Measurements from ENCODE around the gene RBM4.

DNA sequence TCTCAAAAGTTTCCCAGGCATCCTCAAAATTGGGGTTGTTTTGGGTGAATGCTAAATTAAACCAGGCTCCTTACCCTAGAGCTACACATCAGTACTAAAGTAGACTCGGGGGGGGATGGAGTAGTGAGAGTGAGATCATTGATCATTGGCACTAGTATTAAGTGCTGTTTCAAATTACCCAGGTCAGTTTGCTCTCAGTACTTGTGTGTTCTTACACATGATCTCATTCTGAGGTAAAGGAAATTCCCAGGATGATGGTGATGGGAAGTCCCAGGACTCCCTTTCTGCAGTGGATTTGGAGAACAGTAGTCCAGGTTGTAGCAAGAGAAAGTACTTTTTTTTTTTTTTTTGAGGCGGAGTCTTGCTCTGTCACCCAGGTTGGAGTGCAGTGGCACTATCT is 12.5 kb downstream of the RBM4 start:
- TF ChIP-seq, protein P1, sequence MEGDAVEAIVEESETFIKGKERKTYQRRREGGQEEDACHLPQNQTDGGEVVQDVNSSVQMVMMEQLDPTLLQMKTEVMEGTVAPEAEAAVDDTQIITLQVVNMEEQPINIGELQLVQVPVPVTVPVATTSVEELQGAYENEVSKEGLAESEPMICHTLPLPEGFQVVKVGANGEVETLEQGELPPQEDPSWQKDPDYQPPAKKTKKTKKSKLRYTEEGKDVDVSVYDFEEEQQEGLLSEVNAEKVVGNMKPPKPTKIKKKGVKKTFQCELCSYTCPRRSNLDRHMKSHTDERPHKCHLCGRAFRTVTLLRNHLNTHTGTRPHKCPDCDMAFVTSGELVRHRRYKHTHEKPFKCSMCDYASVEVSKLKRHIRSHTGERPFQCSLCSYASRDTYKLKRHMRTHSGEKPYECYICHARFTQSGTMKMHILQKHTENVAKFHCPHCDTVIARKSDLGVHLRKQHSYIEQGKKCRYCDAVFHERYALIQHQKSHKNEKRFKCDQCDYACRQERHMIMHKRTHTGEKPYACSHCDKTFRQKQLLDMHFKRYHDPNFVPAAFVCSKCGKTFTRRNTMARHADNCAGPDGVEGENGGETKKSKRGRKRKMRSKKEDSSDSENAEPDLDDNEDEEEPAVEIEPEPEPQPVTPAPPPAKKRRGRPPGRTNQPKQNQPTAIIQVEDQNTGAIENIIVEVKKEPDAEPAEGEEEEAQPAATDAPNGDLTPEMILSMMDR (IDR thresholded peaks at IDR 0.05): no peak
- TF ChIP-seq ZFX (IDR thresholded peaks at IDR 0.05; ENCODE audit: borderline replicate concordance): no peak

Data from 22Rv1 (cell line).